NB4 (cell line): Measurements from ENCODE around the gene TRPV6.

Experiments
- CTCF ChIP-seq: IDR thresholded peaks from one replicate; pipeline ENCODE4 v1.5.1; 2012; ENCODE audit warnings: low read depth, low read length
- MYC ChIP-seq: IDR thresholded peaks from 2 replicates; pipeline ENCODE4 v1.6.1; 2011; ENCODE audit warnings: low read depth, low read length
- POLR2A ChIP-seq: IDR thresholded peaks from 2 replicates; pipeline ENCODE4 v1.6.1; 2011; ENCODE audit warnings: mild to moderate bottlenecking; ENCODE audit not compliant: insufficient read length; ENCODE audit errors: extremely low read depth

DNA sequence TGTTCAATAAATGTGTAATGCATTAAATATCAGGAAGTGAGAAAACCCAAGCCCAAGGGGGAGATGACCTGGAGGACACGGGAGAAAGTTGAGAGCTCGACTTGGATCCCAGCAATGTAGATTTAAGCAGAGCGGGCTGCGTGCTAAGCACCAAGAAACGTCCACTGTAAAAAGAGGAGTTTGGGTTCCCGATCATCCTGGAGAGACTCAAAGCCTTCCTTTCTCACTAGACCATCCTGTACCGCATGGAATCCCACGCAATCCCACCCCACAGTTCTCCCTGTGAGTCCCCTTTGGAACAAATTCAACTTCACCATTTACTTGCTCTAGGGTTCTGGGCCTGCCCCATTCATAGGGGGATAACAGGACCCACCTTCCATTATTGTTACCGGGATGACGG is 2.4 kb downstream of the TRPV6 start:
- no peak for TF ChIP-seq CTCF
- TF ChIP-seq POLR2A = no peak
- TF ChIP-seq MYC = no peak
